Activated naive CD4-positive, alpha-beta T cell treated with anti-CD3 and anti-CD28 coated beads, Interleukin-2, amount 50 U/mL, for 24 hours (primary cell): Measurements from ENCODE around the gene POPDC2.

Experiments
- H3K27ac Mint-ChIP-seq: one replicate; pipeline ENCODE4 v1.8.0; 2021; ENCODE audit warnings: mild to moderate bottlenecking, mixed read lengths
- H3K27me3 Mint-ChIP-seq: one replicate; pipeline ENCODE4 v1.8.0; 2021; ENCODE audit warnings: mixed read lengths
- H3K36me3 Mint-ChIP-seq: one replicate; pipeline ENCODE4 v1.8.0; 2021; ENCODE audit warnings: mixed read lengths
- H3K4me1 Mint-ChIP-seq: one replicate; pipeline ENCODE4 v1.8.0; 2021; ENCODE audit warnings: mixed read lengths
- H3K4me3 Mint-ChIP-seq: one replicate; pipeline ENCODE4 v1.8.0; 2021; ENCODE audit warnings: mild to moderate bottlenecking, mixed read lengths
- H3K9me3 Mint-ChIP-seq: one replicate; pipeline ENCODE4 v1.8.0; 2021; ENCODE audit warnings: mixed read lengths

POPDC2 gene

DNA sequence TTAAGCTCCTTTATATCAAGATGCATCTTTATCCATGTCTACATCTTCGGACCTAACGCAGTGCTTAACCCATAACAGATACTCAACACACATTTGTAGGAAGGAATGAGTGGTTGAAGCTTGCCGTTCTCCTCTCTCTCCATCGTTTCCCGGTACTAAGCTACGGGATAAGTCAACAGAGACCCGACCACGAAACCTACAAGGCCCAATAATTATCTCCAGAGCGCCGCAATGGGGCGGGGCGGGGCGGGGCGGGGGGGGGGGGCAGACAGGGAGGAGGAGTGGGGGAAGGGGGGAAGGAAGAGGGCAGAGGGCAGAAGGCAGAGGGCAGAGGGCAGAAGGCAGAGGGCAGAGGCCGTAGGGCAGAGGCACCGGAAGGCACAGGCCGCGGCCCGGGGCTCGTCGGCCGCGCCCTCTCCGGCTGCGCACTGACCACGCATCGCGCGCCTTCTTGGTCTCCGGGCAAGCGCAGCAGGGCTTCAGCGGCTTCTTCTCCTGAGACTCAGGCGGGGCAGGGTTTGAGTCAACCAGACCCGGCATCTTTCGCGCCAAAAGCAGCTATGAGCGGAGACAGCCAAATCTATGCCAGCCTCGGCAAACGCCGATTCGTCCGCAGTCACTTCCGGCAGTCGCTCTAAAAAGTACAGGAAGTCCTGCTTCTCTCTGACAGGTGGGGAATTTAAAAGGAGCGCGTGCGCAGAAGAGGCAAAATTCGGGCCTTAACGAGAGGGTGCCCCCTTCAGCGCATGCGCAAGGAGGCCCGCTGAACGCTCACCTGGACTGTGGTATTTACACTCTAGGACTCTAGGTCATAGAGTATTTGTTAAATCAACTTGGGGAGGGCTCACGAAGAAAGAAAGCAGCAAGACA, 16.6 kb upstream of the POPDC2 start, which contains the start of gene COX17:
Gene COX17, minus strand, starts transcription at position 636 of the 870 bp plus-strand sequence. Its CDS starts 96 bp downstream, at position 540.
- no peaks in the 10 kb centered on the region for H3K27me3 Mint-ChIP-seq
- peak within 1 kb of the TSS; percentile 94 for H3K4me3 Mint-ChIP-seq
- peak within 1 kb of the TSS; percentile 98 for H3K27ac Mint-ChIP-seq
- no peaks in the 10 kb centered on the region for H3K9me3 Mint-ChIP-seq
- peaks cover 6% of the 10 kb centered on the region for H3K36me3 Mint-ChIP-seq
- H3K4me1 Mint-ChIP-seq: peaks cover 41% of the 10 kb centered on the region

DNA sequence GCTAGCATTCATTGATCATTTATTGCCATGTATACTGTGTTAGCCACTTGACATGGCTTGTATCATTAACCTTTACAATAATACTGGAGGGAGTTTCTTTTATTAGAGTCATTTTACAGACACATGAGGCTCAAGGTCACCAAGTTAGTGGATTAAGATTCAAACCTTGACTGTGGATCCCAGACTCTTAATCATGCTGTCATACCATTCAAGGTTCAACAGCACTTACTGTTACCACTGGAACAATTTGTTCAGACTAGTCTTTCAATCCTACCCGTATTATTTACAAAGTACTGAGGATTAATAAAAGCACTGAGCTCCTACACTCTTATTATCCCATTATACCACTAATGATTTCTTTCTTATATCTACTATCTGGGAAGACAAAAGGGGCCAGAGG, 15.6 kb upstream of the POPDC2 start:
- H3K27ac Mint-ChIP-seq: peak overlapping the region; percentile 90
- H3K4me1 Mint-ChIP-seq: peaks cover 47% of the 10 kb centered on the region
- H3K36me3 Mint-ChIP-seq: peaks cover 6% of the 10 kb centered on the region
- H3K27me3 Mint-ChIP-seq: no peaks in the 10 kb centered on the region
- H3K4me3 Mint-ChIP-seq: peak overlapping the region; percentile 94
- H3K9me3 Mint-ChIP-seq: no peaks in the 10 kb centered on the region

DNA sequence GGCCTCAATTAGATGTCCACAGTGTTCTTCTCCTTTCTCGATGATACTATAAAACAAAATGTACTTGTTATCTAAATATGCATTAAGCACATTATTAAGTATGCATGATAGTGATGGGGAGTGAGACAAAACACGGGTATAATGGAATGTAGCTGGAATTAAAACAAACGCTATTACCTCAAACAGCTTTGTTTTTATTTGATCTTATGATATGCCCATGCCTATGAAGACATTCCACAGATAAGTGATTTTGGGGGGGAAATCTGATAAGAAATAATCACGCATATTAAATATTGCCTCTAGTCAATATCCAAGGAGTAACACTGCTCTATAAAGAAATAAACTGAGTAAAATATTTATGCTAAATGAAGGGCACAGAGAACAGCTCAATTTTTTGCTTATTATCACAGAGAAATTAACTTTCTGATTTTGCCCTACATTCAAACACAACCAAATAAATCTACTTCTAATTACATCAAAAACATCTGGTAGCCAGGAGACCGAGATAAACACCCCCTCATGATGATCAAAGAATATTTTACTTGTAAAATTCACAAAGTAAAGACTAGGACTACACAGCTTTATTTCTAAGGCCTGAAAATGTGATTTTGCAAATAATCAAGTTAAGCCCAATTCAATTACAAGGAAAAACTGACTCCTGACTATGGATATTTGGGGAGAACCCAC, 14.9 kb upstream of the POPDC2 start:
- H3K9me3 Mint-ChIP-seq: no peaks in the 10 kb centered on the region
- no peaks in the 10 kb centered on the region for H3K27me3 Mint-ChIP-seq
- peak overlapping the region; percentile 94 for H3K4me3 Mint-ChIP-seq
- peaks cover 6% of the 10 kb centered on the region for H3K36me3 Mint-ChIP-seq
- peak overlapping the region; percentile 62 for H3K27ac Mint-ChIP-seq
- H3K4me1 Mint-ChIP-seq: peaks cover 51% of the 10 kb centered on the region

DNA sequence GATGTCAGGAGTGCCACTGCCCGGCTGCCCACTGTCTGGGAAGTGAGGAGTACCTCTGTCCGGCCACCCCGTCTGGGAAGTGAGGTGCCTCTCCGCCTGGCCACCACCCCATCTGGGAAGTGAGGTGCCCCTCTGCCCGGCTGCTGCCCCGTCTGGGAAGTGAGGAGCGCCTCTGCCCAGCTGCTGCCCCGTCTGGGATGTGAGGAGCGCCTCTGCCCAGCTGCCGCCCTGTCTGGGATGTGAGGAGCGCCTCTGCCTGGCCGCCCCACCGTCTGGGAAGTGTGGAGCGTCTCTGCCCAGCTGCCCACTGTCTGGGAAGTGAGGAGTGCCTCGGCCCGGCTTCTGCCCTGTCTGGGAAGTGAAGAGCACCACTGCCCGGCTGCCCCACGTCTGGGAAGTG, 13.5 kb upstream of the POPDC2 start:
- H3K4me1 Mint-ChIP-seq: peaks cover 61% of the 10 kb centered on the region
- no peak overlapping the region for H3K4me3 Mint-ChIP-seq
- no peaks in the 10 kb centered on the region for H3K27me3 Mint-ChIP-seq
- peaks cover 8% of the 10 kb centered on the region for H3K36me3 Mint-ChIP-seq
- no peaks in the 10 kb centered on the region for H3K9me3 Mint-ChIP-seq
- no peak overlapping the region for H3K27ac Mint-ChIP-seq

DNA sequence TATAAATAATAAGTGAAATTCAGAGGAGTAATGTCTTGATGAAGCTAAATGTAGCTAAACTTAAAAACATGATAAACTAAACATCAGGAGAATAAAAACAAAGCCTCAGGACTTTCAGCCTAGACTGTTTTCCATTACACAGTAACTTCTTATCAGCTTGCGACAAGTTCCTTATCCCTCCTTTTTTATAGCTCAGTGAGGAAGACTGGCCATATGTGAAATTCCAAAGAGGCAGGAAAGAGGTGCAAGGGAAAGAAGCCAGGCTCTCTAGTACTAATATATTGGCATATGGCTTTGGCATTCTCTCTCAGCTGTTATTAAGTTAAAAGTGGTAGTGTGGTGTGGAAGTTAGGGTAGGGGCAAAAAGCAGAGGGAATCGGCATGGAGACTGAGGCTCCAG, 12.4 kb upstream of the POPDC2 start:
- Mint-ChIP-seq H3K27me3 (no peaks in the 10 kb centered on the region), H3K9me3 (no peaks in the 10 kb centered on the region), H3K27ac (no peak overlapping the region), H3K4me1 (peaks cover 59% of the 10 kb centered on the region), H3K36me3 (peaks cover 8% of the 10 kb centered on the region), H3K4me3 (no peak overlapping the region)

DNA sequence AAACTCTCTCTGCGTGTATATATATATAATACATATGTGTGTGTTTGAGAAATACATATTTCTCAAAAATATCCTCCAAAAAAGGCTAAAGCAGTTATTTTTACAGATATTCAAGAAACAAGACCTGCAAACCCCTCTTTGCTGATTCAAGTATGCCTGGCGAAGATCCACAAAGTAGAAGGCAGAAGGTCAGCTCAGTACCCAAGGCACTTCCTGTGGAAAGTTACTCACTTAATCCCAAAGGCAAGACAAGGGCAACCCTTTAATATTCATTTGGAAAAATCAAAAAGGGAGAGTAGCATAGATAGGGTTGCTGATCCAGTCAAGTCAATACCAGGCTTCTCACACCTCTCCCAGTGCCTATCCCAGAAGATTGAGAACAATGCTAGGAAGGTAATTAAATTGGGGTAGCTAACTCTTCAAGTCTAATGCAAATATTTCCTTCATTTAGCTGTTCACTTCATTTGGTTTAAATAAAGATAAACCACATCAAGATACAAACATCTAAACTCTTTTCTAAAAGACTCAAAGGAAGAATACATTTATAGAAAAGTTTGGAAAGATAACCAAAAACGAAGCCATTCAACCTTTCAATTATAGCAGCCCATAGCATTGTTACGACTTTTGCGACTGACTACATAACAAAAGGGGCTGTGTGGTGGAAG, 9.6 kb upstream of the POPDC2 start:
- Mint-ChIP-seq H3K4me1 (peaks cover 36% of the 10 kb centered on the region), H3K27ac (peak overlapping the region; percentile 41), H3K9me3 (no peaks in the 10 kb centered on the region), H3K36me3 (peaks cover 8% of the 10 kb centered on the region), H3K4me3 (no peak overlapping the region), H3K27me3 (no peaks in the 10 kb centered on the region)

DNA sequence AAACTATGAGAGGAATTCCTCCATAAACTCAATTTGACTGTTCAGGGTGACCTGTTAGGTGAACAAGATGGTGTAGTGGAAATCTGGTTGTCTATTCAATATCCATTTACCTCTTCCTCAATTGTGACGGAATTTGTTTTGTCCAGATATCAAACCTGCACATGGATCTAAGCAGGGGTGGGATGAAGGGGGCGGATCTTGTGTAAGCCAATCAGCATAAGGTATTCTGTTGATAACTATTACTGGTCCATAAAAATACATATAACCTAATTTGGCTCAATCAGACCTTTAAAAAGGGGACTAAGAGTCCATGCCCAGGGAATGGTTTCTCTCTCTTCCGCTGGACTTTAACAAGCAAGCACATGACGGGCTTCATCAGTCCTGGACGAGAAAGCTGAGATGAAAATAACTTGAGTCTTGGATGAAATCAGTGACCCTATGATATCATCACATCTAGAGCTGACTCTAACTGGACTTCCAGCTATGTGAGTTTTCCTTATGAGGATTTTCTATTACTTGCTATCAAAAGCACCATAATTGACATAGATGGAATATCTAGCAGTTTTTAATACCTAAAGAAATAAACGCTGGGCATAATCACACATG, 5.7 kb upstream of the POPDC2 start:
- no peaks in the 10 kb centered on the region for H3K9me3 Mint-ChIP-seq
- H3K36me3 Mint-ChIP-seq: peaks cover 6% of the 10 kb centered on the region
- no peak overlapping the region for H3K4me3 Mint-ChIP-seq
- H3K27me3 Mint-ChIP-seq: no peaks in the 10 kb centered on the region
- no peak overlapping the region for H3K27ac Mint-ChIP-seq
- peaks cover 14% of the 10 kb centered on the region for H3K4me1 Mint-ChIP-seq

DNA sequence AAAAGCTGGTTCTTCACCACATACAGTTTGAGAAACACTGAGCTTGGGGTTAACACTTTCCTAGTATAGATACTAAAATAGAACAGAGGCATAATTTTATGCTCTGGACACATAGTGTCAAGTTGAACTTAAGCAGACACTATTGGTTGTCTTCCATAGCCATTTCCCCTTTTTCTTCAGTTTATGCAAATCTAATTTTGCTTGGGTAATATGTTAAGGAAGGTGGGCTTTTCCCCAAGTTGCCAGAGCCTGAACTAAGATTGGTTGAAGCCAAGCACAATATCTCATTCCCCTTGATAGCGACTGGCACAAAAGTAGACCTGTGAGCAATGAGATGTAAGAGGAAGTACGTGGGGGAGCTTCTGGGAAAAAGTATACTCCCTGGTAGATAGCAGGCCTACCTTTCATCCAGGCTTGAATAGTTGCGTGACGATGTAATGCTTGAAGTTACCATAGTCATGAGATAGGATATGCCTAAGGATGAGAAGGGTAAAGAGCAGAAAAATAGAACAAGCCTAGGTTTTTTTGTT, 4.5 kb upstream of the POPDC2 start:
- H3K27ac Mint-ChIP-seq: no peak overlapping the region
- no peaks in the 10 kb centered on the region for H3K9me3 Mint-ChIP-seq
- no peak overlapping the region for H3K4me3 Mint-ChIP-seq
- no peaks in the 10 kb centered on the region for H3K27me3 Mint-ChIP-seq
- peaks cover 5% of the 10 kb centered on the region for H3K36me3 Mint-ChIP-seq
- peaks cover 6% of the 10 kb centered on the region for H3K4me1 Mint-ChIP-seq

DNA sequence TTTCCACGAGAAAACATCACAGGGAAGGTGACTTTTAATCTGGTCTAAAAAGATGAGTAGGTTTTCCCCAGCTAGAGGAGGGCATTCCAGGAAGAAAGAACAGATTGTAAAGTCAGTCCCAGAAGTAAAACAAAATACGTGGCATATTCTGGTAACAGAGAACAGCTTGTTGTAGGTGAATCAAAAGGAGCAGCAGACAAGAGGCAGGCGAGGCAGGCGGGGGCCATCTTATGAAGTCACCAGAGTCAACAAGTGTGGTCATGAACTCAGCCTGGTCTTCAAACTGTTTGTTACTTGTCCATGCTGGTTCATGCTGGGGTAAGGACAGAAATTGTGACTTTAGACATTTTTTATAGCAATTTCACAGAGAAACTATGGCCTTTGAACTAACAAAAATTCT, 4.0 kb upstream of the POPDC2 start:
- peaks cover under 1% of the 10 kb centered on the region for H3K4me1 Mint-ChIP-seq
- no peak overlapping the region for H3K27ac Mint-ChIP-seq

DNA sequence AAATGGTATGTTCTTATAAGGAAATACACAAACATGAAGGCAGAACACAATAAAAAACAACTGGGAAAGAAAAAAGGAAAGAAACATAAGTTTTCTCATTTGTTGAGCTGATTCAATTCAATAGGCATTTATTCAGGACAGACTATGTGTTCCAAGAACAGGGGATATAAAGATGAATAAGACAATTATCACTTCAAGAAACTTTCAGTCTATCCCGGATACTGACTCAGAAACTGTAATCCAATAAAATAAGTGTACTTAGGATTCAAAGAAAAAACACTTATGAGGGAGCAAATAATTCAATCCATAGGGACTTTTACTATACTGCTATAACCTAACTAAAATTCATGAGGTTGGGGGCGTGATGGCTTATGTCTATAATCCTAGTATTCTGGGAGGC, 3.5 kb upstream of the POPDC2 start:
- peaks cover 4% of the 10 kb centered on the region for H3K36me3 Mint-ChIP-seq
- no peaks in the 10 kb centered on the region for H3K4me1 Mint-ChIP-seq
- H3K4me3 Mint-ChIP-seq: no peak overlapping the region
- H3K9me3 Mint-ChIP-seq: no peaks in the 10 kb centered on the region
- no peaks in the 10 kb centered on the region for H3K27me3 Mint-ChIP-seq
- peak overlapping the region; percentile 72 for H3K27ac Mint-ChIP-seq

More for the DNA sequence above, 4.0 kb upstream of the POPDC2 start:
- Mint-ChIP-seq H3K36me3 (peaks cover 4% of the 10 kb centered on the region), H3K27me3 (no peaks in the 10 kb centered on the region), H3K4me3 (no peak overlapping the region), H3K9me3 (no peaks in the 10 kb centered on the region)

DNA sequence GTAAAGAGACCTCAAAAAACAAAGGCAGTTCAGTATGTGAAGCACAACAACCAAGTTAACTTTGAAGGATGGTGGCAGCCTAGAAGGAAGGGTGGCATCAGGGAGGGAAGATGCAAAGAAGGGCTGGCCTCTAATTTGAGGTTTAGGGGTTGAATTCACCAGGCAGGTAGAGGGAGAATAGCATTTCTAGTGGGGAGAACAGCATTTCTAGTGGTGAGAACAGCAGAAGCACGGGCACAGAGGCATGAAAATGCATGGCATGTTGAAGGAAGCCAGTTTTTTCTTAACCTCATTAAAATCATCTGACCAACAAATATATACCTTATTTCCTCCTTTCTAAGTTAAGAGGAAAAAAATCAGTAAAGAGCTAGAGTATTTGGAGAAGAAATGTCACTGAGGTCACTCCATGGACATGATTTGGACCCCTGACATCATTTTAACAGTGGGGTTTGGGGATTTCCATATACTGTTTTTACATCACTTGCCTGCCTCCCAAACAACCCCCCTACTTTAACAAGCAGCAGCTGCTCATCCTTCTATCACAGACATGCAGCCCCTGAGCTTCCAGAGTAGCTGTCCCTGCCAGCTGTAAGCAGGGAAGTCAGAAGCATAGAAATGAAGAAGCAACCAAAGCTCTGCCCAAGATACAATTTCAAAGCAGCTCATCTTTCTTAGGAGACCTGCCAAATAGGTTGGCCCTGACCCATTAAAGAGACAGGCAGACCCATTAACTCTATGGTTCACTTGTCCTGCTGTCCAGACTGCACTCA, 2.4 kb upstream of the POPDC2 start:
- Mint-ChIP-seq H3K9me3 (no peaks in the 10 kb centered on the region), H3K4me1 (no peaks in the 10 kb centered on the region), H3K27ac (no peak overlapping the region), H3K27me3 (no peaks in the 10 kb centered on the region), H3K36me3 (peaks cover 4% of the 10 kb centered on the region), H3K4me3 (no peak overlapping the region)

DNA sequence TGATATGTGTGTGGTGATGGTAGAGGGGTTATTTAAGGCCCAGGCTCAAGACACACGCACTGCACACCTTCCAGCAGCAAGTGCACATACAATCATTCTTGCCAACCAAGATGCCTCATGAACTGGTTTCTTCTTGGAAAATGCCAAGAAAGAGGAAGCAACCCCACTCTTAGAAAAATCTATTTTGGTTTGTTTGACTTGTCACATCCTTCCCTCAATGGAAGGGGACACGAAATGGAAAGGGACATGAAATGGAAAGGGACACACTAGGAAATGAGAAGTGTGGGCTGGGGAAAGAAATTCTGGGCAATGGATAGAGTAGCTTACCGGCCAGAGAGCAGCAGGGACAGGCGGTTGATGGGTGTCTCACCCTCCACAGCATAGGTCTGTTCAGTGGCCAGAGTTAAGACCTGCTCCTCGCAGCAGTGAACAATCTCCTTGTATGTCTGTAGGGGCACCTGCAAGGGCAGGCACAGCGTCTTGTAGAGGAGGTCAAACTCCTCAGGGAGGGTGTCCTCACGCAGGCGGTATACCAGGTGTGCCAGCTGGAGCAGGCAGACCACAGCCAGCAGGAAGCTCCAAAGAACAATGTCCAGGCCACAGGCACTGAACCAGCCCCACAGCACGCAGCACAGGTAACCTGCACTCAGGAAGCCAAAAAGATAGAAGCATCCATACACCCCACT, 640 bp downstream of the POPDC2 start:
- H3K4me3 Mint-ChIP-seq: no peak overlapping the region
- H3K36me3 Mint-ChIP-seq: peaks cover 6% of the 10 kb centered on the region
- H3K9me3 Mint-ChIP-seq: no peaks in the 10 kb centered on the region
- H3K27ac Mint-ChIP-seq: no peak overlapping the region
- H3K27me3 Mint-ChIP-seq: no peaks in the 10 kb centered on the region
- no peaks in the 10 kb centered on the region for H3K4me1 Mint-ChIP-seq

DNA sequence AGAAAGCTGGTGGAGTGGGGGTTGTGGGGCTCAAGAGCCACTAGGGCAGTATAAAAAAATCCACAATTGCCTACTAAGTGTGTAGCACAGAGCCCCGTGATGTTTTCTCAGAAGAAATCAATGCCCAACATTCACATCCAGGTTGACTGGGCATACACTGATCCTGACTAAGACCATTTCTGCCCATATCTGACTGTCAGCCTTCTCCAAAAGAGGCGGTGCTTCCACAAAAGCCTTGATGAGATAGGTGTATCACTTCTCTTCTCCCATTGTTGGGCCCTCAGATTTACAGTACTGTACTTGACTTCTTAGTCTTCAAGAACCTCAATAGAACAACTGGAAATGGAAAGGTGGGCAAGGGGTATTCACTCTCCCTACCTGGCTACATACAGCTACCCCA, 1.4 kb downstream of the POPDC2 start:
- Mint-ChIP-seq H3K9me3 (no peaks in the 10 kb centered on the region), H3K27ac (no peak overlapping the region), H3K4me3 (no peak overlapping the region), H3K36me3 (peaks cover 6% of the 10 kb centered on the region), H3K4me1 (no peaks in the 10 kb centered on the region), H3K27me3 (no peaks in the 10 kb centered on the region)
